NCI-H1105 treated with DMSO at 0.1 percent for 48 hours (cell line): ENCODE data around the gene RBP4.

Experiments used
- DNase-seq: peaks from one replicate; lab custom pipeline; 2025; lab: John Stamatoyannopoulos, UW

Gene RBP4

GRCh38 chr10:93601146-93601773 is at the start of gene RBP4:
Gene RBP4, minus strand, starts transcription at chr10:93601235. Its CDS starts 207 bp downstream, at chr10:93601028.
- DNase-seq, result no peak

GRCh38 chr10:93639791-93640190 is 38.8 kb upstream of the RBP4 start:
- no peak for DNase-seq

GRCh38 chr10:93630625-93631557 is 29.9 kb upstream of the RBP4 start:
- DNase-seq, result no peak

GRCh38 chr10:93629647-93630305 is 28.7 kb upstream of the RBP4 start:
- DNase-seq, result no peak

- DNase-seq, result no peak
These were observed 27.8 kb upstream of the RBP4 start for GRCh38 chr10:93628858-93629257.

- DNase-seq, result no peak
These were observed 21.9 kb upstream of the RBP4 start for GRCh38 chr10:93622942-93623341.

GRCh38 chr10:93620925-93621324 is 19.9 kb upstream of the RBP4 start:
- no peak for DNase-seq

GRCh38 chr10:93615576-93616235 is 14.7 kb upstream of the RBP4 start:
- DNase-seq, result no peak

GRCh38 chr10:93614101-93614825 is 13.2 kb upstream of the RBP4 start:
- no peak for DNase-seq

GRCh38 chr10:93613126-93613525 is 12.1 kb upstream of the RBP4 start:
- no peak for DNase-seq

- no peak for DNase-seq
These were observed 11.3 kb upstream of the RBP4 start, which contains the start of gene PDE6C for GRCh38 chr10:93612311-93612710. Gene PDE6C, plus strand, starts transcription at chr10:93612537. Its CDS starts 189 bp downstream, at chr10:93612726.

- no peak for DNase-seq
These were observed 7.4 kb upstream of the RBP4 start for GRCh38 chr10:93608421-93608820.

- DNase-seq, result no peak
These were observed 3.1 kb upstream of the RBP4 start for GRCh38 chr10:93604146-93604545.

- no peak for DNase-seq
These were observed 2.0 kb upstream of the RBP4 start for GRCh38 chr10:93603023-93603422.

GRCh38 chr10:93601774-93602162 is 733 bp upstream of the RBP4 start:
- DNase-seq, result no peak

GRCh38 chr10:93600446-93601145 is 439 bp downstream of the RBP4 start:
- no peak for DNase-seq

- DNase-seq, result no peak
These were observed 1.3 kb downstream of the RBP4 start for GRCh38 chr10:93599778-93600177.

- DNase-seq, result no peak
These were observed 1.7 kb downstream of the RBP4 start for GRCh38 chr10:93599335-93599734.

- DNase-seq, result no peak
These were observed 2.9 kb downstream of the RBP4 start for GRCh38 chr10:93598157-93598556.

- DNase-seq, result no peak
These were observed 3.9 kb downstream of the RBP4 start for GRCh38 chr10:93597075-93597599.

GRCh38 chr10:93596539-93596938 is 4.5 kb downstream of the RBP4 start:
- no peak for DNase-seq
